Neural cell (in vitro differentiated cells): ENCODE results near the gene FANCI. TPM values are rescaled to one million over a fixed set of nuclear protein-coding genes. Genes with fewer than 3 reads are reported as not detected.

Experiments
- H2AFZ ChIP-seq: fragments of 200-600, 300-800 bp; sonication (generic), shearing (Covaris generic); 2 replicates; pipeline ENCODE4 v1.6.0; 2014; ENCODE audit warnings: low read depth, mild to moderate bottlenecking, antibody characterized with exemption, low read length, moderate library complexity
- H3F3A ChIP-seq: fragments of 200-600 bp; shearing (Covaris generic); 2 replicates; pipeline ENCODE4 v1.6.1; 2016; ENCODE audit warnings: mild to moderate bottlenecking, moderate library complexity, mixed read lengths, antibody characterized with exemption, low read length; ENCODE audit not compliant: insufficient read depth, poor library complexity, severe bottlenecking
- H3K27ac ChIP-seq: fragments of 200-600, 300-800 bp; sonication (generic), shearing (Covaris generic); 2 replicates; pipeline ENCODE4 v1.5.1; 2014; ENCODE audit warnings: mild to moderate bottlenecking, low read length, moderate library complexity
- H3K27me3 ChIP-seq: fragments of 300-800, 200-600 bp; sonication (generic), shearing (Covaris generic); 2 replicates; pipeline ENCODE4 v1.6.0; 2014; ENCODE audit warnings: mild to moderate bottlenecking, low read depth, low read length, moderate library complexity; ENCODE audit not compliant: insufficient read depth
- H3K36me3 ChIP-seq: fragments of 300-800, 200-600 bp; sonication (generic), shearing (Covaris generic); 2 replicates; pipeline ENCODE4 v1.5.1; 2014; ENCODE audit warnings: mild to moderate bottlenecking, antibody characterized with exemption, low read length, moderate library complexity; ENCODE audit not compliant: insufficient read depth
- H3K4me2 ChIP-seq: fragments of 300-800, 200-600 bp; sonication (generic), shearing (Covaris generic); 2 replicates; pipeline ENCODE4 v1.6.0; 2014; ENCODE audit warnings: mild to moderate bottlenecking, low read length
- H3K4me3 ChIP-seq: fragments of 300-800, 200-600 bp; sonication (generic), shearing (Covaris generic); 2 replicates; pipeline ENCODE4 v1.5.1; 2014; ENCODE audit warnings: mild to moderate bottlenecking, low read length, moderate library complexity
- H3K79me2 ChIP-seq: fragments of 200-600 bp; shearing (Covaris generic); replicated peaks from 2 replicates; pipeline ENCODE4 v1.6.0; 2014; ENCODE audit warnings: mild to moderate bottlenecking, low read length, moderate library complexity; ENCODE audit not compliant: insufficient read depth
- H3K9ac ChIP-seq: fragments of 300-800, 200-600 bp; sonication (generic), shearing (Covaris generic); 2 replicates; pipeline ENCODE4 v1.6.1; 2016; ENCODE audit warnings: mild to moderate bottlenecking, low read length, mixed read lengths
- H3K9me2 ChIP-seq: fragments of 200-600 bp; shearing (Covaris generic); 2 replicates; pipeline ENCODE4 v1.6.1; 2016; ENCODE audit warnings: mild to moderate bottlenecking, low read length, mixed read lengths; ENCODE audit not compliant: insufficient read depth
- H3K9me3 ChIP-seq: fragments of 200-600, 300-800 bp; sonication (generic), shearing (Covaris generic); 2 replicates; pipeline ENCODE4 v1.6.1; 2016; ENCODE audit warnings: mild to moderate bottlenecking, mixed run types, low read length, moderate library complexity, mixed read lengths
- H4K20me1 ChIP-seq: fragments of 200-600 bp; shearing (Covaris generic); 2 replicates; pipeline ENCODE4 v1.6.1; 2016; ENCODE audit warnings: mild to moderate bottlenecking, mixed run types; ENCODE audit not compliant: insufficient read depth
- EP300 ChIP-seq: fragments of 450-650 bp; conservative IDR thresholded peaks from 2 replicates; pipeline ENCODE4 v1.6.1; 2014; ENCODE audit warnings: antibody characterized with exemption, mild to moderate bottlenecking, moderate library complexity; ENCODE audit not compliant: poor library complexity, severe bottlenecking
- EZH2 ChIP-seq: fragments of 200-600, 300-800 bp; shearing (Covaris generic), sonication (generic); IDR thresholded peaks from 2 replicates; pipeline ENCODE4 v1.6.1; 2014; ENCODE audit warnings: antibody characterized with exemption, low read length, borderline replicate concordance, mild to moderate bottlenecking; ENCODE audit not compliant: insufficient read depth, poor library complexity, severe bottlenecking
- MXI1 ChIP-seq: fragments of 450-650 bp; conservative IDR thresholded peaks from 2 replicates; pipeline ENCODE4 v1.6.1; 2014; ENCODE audit warnings: antibody characterized with exemption, mild to moderate bottlenecking; ENCODE audit not compliant: poor library complexity, severe bottlenecking
- POLR2AphosphoS5 ChIP-seq: IDR thresholded peaks from 2 replicates; pipeline ENCODE4 v1.6.1; 2012
- RAD21 ChIP-seq: fragments of 450-650 bp; conservative IDR thresholded peaks from 2 replicates; pipeline ENCODE4 v1.6.1; 2014; ENCODE audit warnings: antibody characterized with exemption, mild to moderate bottlenecking, moderate library complexity
- REST ChIP-seq: IDR thresholded peaks from 2 replicates; pipeline ENCODE4 v1.6.1; 2012; ENCODE audit warnings: borderline replicate concordance
- SMC3 ChIP-seq: fragments of 450-650 bp; conservative IDR thresholded peaks from 2 replicates; pipeline ENCODE4 v1.6.1; 2014; ENCODE audit warnings: antibody characterized with exemption, mild to moderate bottlenecking, moderate library complexity; ENCODE audit not compliant: poor library complexity
- TAF1 ChIP-seq: IDR thresholded peaks from 2 replicates; pipeline ENCODE4 v1.6.1; 2012; ENCODE audit warnings: low read depth
- polyA minus RNA-seq: library from RNA; depleted of rRNA, polyadenylated mRNA; stranded (reverse); fragments of >200 nt; gene quantifications from 2 replicates; pipeline ENCODE4 v1.2.3, GENCODE V29; 2014
- polyA plus RNA-seq: library from polyadenylated mRNA; depleted of rRNA; stranded (reverse); fragments of >200 nt; gene quantifications from 2 replicates; pipeline ENCODE4 v1.2.3, GENCODE V29; 2014
- TF ChIP-seq, protein P1 (sequence below): fragments of 450-650 bp; IDR thresholded peaks from 2 replicates; pipeline ENCODE4 v1.5.1; 2014; ENCODE audit warnings: antibody characterized with exemption, mild to moderate bottlenecking, moderate library complexity; ENCODE audit not compliant: poor library complexity, severe bottlenecking

Gene FANCI
- polyA plus RNA-seq (5.4 and 9.8 TPM in 2 replicates), polyA minus RNA-seq (5.4 and 6.7 TPM in 2 replicates)

DNA sequence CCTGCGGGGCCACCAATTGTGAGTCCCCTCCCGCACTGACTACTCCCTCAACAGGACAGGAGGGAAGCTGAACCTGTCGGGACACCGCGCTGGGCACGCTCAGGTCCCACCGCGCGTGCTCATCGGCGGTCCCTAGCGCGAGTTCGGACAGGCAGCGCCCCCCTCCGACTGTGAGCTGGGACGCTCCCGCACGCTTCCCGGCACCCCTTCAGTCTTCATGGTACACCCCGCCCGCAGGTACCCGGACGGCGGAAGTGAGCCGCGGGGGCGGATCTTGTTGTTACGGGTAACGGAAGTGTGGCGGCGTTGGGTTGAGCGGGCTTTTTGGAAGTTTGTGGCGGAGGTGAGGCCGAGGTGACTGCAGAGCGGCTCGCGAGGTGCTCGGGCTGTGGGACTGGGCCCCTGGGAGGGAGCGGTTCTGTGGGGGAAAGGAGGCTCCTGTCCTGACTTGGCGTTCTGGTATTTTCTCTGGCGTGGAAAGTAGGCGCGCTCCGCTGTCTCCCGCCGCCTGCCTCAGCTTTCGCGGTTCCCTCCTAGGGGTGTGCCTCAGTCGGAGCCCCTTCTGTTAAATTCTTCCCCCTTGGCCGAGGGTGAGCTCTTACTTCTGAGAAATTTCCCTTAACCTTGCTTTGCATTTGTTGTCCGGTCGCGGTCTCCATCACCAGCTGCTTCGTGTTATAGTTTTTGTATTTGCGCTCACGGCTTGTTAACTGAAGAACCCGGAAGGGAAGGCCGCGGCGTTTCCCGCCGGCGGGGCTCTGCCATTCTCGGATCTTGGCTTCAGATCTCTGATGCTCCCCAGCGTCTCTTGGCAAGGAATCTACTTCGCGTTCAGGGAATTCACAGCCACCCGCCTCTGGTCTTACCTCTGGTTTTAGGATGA lies at the start of gene FANCI:
FANCI (plus strand) TSS at position 289 of the 883 bp plus-strand sequence. CDS start 3,669 bp downstream, outside the sequence.
- peaks cover 15% of the 10 kb centered on the region for H3K79me2 ChIP-seq
- H3K9me3 ChIP-seq: no peaks in the 10 kb centered on the region
- H3K9ac ChIP-seq: peak within 1 kb of the TSS; percentile 66
- H2AFZ ChIP-seq: peak within 1 kb of the TSS; percentile 66
- no peaks in the 10 kb centered on the region for H3K27me3 ChIP-seq
- peak within 1 kb of the TSS; percentile 88 for H3K4me3 ChIP-seq
- no peaks in the 10 kb centered on the region for H3K9me2 ChIP-seq
- peak within 1 kb of the TSS; percentile 65 for H3K4me2 ChIP-seq
- H4K20me1 ChIP-seq: no peaks in the 10 kb centered on the region
- H3F3A ChIP-seq: no peaks in the 10 kb centered on the region
- H3K36me3 ChIP-seq: no peaks in the 10 kb centered on the region
- no peak for TF ChIP-seq TAF1
- TF ChIP-seq EP300: peak; percentile 47
- TF ChIP-seq SMC3: peak; percentile 71
- no peak for TF ChIP-seq REST
- TF ChIP-seq, protein P1, sequence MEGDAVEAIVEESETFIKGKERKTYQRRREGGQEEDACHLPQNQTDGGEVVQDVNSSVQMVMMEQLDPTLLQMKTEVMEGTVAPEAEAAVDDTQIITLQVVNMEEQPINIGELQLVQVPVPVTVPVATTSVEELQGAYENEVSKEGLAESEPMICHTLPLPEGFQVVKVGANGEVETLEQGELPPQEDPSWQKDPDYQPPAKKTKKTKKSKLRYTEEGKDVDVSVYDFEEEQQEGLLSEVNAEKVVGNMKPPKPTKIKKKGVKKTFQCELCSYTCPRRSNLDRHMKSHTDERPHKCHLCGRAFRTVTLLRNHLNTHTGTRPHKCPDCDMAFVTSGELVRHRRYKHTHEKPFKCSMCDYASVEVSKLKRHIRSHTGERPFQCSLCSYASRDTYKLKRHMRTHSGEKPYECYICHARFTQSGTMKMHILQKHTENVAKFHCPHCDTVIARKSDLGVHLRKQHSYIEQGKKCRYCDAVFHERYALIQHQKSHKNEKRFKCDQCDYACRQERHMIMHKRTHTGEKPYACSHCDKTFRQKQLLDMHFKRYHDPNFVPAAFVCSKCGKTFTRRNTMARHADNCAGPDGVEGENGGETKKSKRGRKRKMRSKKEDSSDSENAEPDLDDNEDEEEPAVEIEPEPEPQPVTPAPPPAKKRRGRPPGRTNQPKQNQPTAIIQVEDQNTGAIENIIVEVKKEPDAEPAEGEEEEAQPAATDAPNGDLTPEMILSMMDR: peak; percentile 90
- TF ChIP-seq RAD21: peak; percentile 74
- TF ChIP-seq MXI1: peak; percentile 99
- peak; percentile 79 for TF ChIP-seq POLR2AphosphoS5
- no peak for TF ChIP-seq EZH2
- no peak within 1 kb of the TSS for H3K27ac ChIP-seq

GRCh38 chr15:89194608-89195007 lies 49.2 kb upstream of the FANCI start:
- Histone ChIP-seq H3K36me3 (peaks cover 11% of the 10 kb centered on the region), H4K20me1 (no peaks in the 10 kb centered on the region), H3K27ac (no peak overlapping the region), H3K4me2 (no peak overlapping the region), H3K4me3 (no peak overlapping the region), H3F3A (no peaks in the 10 kb centered on the region), H3K9ac (no peak overlapping the region), H3K9me3 (no peaks in the 10 kb centered on the region), H3K79me2 (no peaks in the 10 kb centered on the region), H2AFZ (no peak overlapping the region), H3K27me3 (no peaks in the 10 kb centered on the region), H3K9me2 (no peaks in the 10 kb centered on the region)
- no peak for TF ChIP-seq EP300
- no peak for TF ChIP-seq RAD21
- no peak for TF ChIP-seq POLR2AphosphoS5
- no peak for TF ChIP-seq REST
- TF ChIP-seq EZH2: no peak
- no peak for TF ChIP-seq TAF1
- TF ChIP-seq MXI1: no peak
- no peak for TF ChIP-seq SMC3
- TF ChIP-seq, protein P1: no peak
